Stromal cell of bone marrow (primary cell): ENCODE results near the gene KRT86.
"Not testable (repeated sequence)": the region's sequence is repeated elsewhere in the genome, so short reads cannot be mapped to it uniquely, and the experiment has no call there.

ENCODE experiments used
- DNase-seq: peaks from one replicate; pipeline ENCODE4 v3.0.0-alpha.2; 2012; ENCODE audit warnings: low read depth

KRT86 gene

GRCh38 chr12:52251367-52252051, 22.9 kb upstream of the KRT86 start:
- DNase-seq, result no peak

GRCh38 chr12:52252175-52252615, 22.2 kb upstream of the KRT86 start:
- not testable (repeated sequence) for DNase-seq

- no peak for DNase-seq
These were observed 21.6 kb upstream of the KRT86 start for GRCh38 chr12:52252728-52253343.

GRCh38 chr12:52253391-52254179, 20.9 kb upstream of the KRT86 start:
- no peak for DNase-seq

- DNase-seq, result no peak
These were observed 20.1 kb upstream of the KRT86 start for GRCh38 chr12:52254180-52254964.

GRCh38 chr12:52254965-52255751, 19.3 kb upstream of the KRT86 start:
- no peak for DNase-seq

GRCh38 chr12:52255926-52256583, 18.4 kb upstream of the KRT86 start:
- DNase-seq, result no peak

GRCh38 chr12:52256584-52256935, 17.9 kb upstream of the KRT86 start:
- no peak for DNase-seq

- DNase-seq, result no peak
These were observed 17.3 kb upstream of the KRT86 start for GRCh38 chr12:52257074-52257551.

- not testable (repeated sequence) for DNase-seq
These were observed 16.5 kb upstream of the KRT86 start for GRCh38 chr12:52257922-52258321.

- DNase-seq, result no peak
These were observed 16.0 kb upstream of the KRT86 start for GRCh38 chr12:52258335-52258901.

GRCh38 chr12:52259657-52260243, 14.7 kb upstream of the KRT86 start:
- DNase-seq, result no peak

- DNase-seq, result no peak
These were observed 13.9 kb upstream of the KRT86 start for GRCh38 chr12:52260361-52261207.

GRCh38 chr12:52261208-52261484, 13.3 kb upstream of the KRT86 start:
- DNase-seq, result no peak

- no peak for DNase-seq
These were observed 12.2 kb upstream of the KRT86 start for GRCh38 chr12:52262286-52262685.

GRCh38 chr12:52263761-52264434, 10.5 kb upstream of the KRT86 start:
- DNase-seq, result no peak

GRCh38 chr12:52264435-52264825, 10.0 kb upstream of the KRT86 start:
- no peak for DNase-seq

- DNase-seq, result no peak
These were observed 7.9 kb upstream of the KRT86 start for GRCh38 chr12:52266514-52266913.

- no peak for DNase-seq
These were observed 7.2 kb upstream of the KRT86 start for GRCh38 chr12:52267266-52267665.
